SHP77 treated with DMSO at 0.1 percent for 48 hours (cell line): ENCODE data around the gene WEE1.

Experiments
- DNase-seq: peaks from one replicate; lab custom pipeline; 2025; lab: John Stamatoyannopoulos, UW

WEE1 gene

GRCh38 chr11:9566561-9567063, 6.9 kb upstream of the WEE1 start:
- DNase-seq = no peak

GRCh38 chr11:9567401-9567800, 6.1 kb upstream of the WEE1 start:
- no peak for DNase-seq

GRCh38 chr11:9568161-9568853, 5.2 kb upstream of the WEE1 start:
- DNase-seq = no peak

- no peak for DNase-seq
Measured at GRCh38 chr11:9568854-9569587, 4.4 kb upstream of the WEE1 start.

GRCh38 chr11:9569588-9570164, 3.8 kb upstream of the WEE1 start:
- DNase-seq = no peak

- no peak for DNase-seq
Measured at GRCh38 chr11:9570313-9571025, 3.0 kb upstream of the WEE1 start.

- DNase-seq = no peak
Measured at GRCh38 chr11:9571071-9571762, 2.3 kb upstream of the WEE1 start.

- no peak for DNase-seq
Measured at GRCh38 chr11:9571763-9572115, 1.7 kb upstream of the WEE1 start.

- no peak for DNase-seq
Measured at GRCh38 chr11:9573775-9574621, 528 bp downstream of the WEE1 start.

GRCh38 chr11:9574622-9575259, 1.3 kb downstream of the WEE1 start:
- DNase-seq = no peak

GRCh38 chr11:9575260-9576240, 2.1 kb downstream of the WEE1 start:
- peak; percentile 6 for DNase-seq

- no peak for DNase-seq
Measured at GRCh38 chr11:9576701-9577381, 3.4 kb downstream of the WEE1 start.

GRCh38 chr11:9577556-9577955, 4.1 kb downstream of the WEE1 start:
- no peak for DNase-seq

- DNase-seq = no peak
Measured at GRCh38 chr11:9580894-9581293, 7.4 kb downstream of the WEE1 start.

- DNase-seq = no peak
Measured at GRCh38 chr11:9581556-9582161, 8.2 kb downstream of the WEE1 start.

- no peak for DNase-seq
Measured at GRCh38 chr11:9590717-9591116, 17.2 kb downstream of the WEE1 start.

GRCh38 chr11:9594267-9595046, 21.0 kb downstream of the WEE1 start:
- DNase-seq = no peak
